OCI-LY3 (cell line): Measurements from ENCODE around the gene DYNC1I1.

Experiments
- CTCF ChIP-seq: fragments of 200-600, 300-600 bp; sonication (generic); IDR thresholded peaks from 2 replicates; pipeline ENCODE4 v1.5.1; 2014; ENCODE audit warnings: antibody characterized with exemption, low read length, low read depth
- EZH2phosphoT487 ChIP-seq: fragments of 200-600 bp; shearing (Covaris generic); IDR thresholded peaks from 2 replicates; pipeline ENCODE4 v1.6.1; 2018; ENCODE audit warnings: antibody characterized with exemption, mixed run types, low read depth

GRCh38 chr7:96055717-96056116, 283.4 kb downstream of the DYNC1I1 start:
- no peak for TF ChIP-seq CTCF
- TF ChIP-seq EZH2phosphoT487 = no peak
